GM12865 (cell line): ENCODE data around the gene UBE2J1.
A peak's percentile ranks its signal among the peaks of the same experiment; 100 is the strongest.

ENCODE experiments used
- DNase-seq: peaks from one replicate; pipeline ENCODE4 v3.0.0; 2010; ENCODE audit warnings: low read depth
- H3K4me3 ChIP-seq: 2 replicates; pipeline ENCODE4 v1.5.1; 2011; ENCODE audit warnings: mild to moderate bottlenecking, low read depth, low read length, control low read depth
- TF ChIP-seq, protein P1 (sequence below): IDR thresholded peaks from 2 replicates; pipeline ENCODE4 v1.5.1; 2011; ENCODE audit warnings: low read length, control low read depth, low read depth, inconsistent platforms; ENCODE audit not compliant: insufficient read depth; ENCODE audit errors: missing control alignments

The UBE2J1 gene

DNA sequence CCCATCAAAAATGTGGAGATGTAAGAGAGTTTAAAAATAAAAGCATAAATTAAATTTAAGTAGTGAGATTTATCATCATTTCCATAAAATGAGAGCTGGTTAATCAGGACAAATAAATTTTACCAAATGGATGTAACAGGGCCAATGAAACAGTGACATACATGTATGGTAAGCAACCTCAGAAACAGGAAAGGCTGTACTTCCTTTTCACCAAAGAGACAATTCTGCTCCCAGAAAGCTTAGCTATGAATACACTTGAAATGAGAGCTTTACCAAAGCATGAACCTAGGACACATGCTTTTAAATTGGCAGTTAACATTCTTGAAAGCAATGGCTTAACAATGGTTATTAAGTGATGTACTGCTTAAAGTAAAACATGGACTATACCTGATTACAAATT, 12.1 kb upstream of the UBE2J1 start:
- DNase-seq, result peak; percentile 35
- H3K4me3 ChIP-seq, result no peak overlapping the region
- TF ChIP-seq, protein P1, sequence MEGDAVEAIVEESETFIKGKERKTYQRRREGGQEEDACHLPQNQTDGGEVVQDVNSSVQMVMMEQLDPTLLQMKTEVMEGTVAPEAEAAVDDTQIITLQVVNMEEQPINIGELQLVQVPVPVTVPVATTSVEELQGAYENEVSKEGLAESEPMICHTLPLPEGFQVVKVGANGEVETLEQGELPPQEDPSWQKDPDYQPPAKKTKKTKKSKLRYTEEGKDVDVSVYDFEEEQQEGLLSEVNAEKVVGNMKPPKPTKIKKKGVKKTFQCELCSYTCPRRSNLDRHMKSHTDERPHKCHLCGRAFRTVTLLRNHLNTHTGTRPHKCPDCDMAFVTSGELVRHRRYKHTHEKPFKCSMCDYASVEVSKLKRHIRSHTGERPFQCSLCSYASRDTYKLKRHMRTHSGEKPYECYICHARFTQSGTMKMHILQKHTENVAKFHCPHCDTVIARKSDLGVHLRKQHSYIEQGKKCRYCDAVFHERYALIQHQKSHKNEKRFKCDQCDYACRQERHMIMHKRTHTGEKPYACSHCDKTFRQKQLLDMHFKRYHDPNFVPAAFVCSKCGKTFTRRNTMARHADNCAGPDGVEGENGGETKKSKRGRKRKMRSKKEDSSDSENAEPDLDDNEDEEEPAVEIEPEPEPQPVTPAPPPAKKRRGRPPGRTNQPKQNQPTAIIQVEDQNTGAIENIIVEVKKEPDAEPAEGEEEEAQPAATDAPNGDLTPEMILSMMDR, result no peak

DNA sequence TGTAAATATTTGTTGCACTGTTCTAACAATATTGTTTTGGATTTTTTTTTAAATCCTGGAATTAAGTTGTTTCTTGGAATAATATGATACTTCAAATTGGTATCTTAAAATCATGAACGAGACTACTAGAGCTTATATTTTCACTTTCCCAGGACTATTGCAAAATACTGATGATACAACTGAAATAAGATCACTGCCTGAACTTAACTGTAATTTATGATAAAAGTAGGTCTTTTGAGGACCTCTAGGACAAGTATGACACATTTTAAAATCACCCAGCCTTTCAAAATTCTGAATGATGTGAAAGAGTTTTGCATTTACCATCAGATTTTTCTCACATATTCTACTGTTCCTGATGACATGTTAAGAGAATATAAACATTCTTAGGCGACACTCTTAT, 8.6 kb upstream of the UBE2J1 start:
- DNase-seq, result no peak
- peak overlapping the region; percentile 58 for H3K4me3 ChIP-seq
- TF ChIP-seq, protein P1, result no peak

DNA sequence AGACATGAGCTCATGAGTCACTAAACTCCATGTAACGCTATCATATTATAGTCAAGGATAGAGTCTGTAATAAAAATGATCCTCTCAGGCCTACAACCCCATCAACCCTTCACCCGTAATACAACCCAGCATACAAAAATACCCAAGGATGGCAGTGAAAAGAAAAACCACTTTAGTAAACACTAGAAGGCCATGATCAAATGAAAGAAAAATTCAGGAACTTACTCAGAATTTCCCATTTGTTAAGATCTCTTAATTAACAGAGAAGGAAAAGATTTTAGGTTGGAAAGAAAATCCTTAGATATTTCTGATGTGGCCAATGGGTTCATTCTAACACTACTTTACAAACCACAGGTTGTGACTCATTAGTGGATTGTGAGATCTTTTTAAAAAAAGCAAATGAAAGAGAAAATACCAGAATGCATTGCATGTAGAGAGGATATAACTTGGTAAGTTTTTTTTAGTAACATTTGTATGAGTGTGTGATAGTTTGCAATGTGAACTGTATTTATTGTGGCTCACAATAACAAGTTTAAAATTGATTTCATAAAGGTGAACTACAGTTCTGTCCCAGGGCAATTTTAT, 8.0 kb upstream of the UBE2J1 start:
- TF ChIP-seq, protein P1, result no peak
- H3K4me3 ChIP-seq, result peak overlapping the region; percentile 58
- DNase-seq, result peak; percentile 74

DNA sequence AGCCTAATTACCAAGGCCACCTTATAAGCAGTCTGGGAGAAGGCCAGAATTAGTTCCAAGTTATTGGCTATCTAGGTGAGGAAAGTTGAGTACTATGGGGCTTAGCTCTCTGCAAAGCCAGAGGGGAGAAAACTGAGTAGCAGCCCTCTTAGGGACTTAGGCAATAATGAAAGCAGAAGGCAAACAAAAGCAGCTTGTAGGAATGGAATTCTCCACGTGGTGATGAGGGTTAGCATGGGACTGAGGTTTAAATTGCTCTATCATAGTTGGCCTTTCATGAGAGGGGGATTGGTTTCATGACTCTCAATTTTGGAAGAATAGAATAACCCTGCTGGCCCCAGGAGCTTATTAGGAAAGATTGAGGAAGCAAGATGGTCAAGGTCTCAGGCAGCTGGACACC, 7.0 kb upstream of the UBE2J1 start:
- TF ChIP-seq, protein P1, result no peak
- DNase-seq, result peak; percentile 29
- H3K4me3 ChIP-seq, result peak overlapping the region; percentile 58

DNA sequence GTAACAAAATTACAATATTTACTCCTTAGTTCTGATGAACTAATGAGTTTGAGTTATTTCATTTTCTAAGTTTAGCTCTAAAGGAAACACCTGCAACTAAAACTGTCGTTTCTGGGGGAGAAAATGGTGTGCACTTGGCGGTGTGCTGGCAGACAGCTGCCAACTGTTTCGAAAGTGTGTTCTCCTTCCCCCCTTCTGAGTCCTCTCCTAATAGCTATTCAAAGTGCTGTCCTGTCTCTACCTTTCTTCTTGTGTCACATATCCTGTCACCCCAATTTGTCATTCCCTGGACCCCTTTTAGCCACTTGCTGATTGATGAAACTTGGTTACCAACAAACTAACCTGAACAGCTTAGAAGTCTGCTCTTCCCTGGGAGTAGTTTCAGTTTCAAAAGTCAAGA, 4.9 kb upstream of the UBE2J1 start:
- DNase-seq, result peak; percentile 94
- peak overlapping the region; percentile 58 for H3K4me3 ChIP-seq
- TF ChIP-seq, protein P1, result no peak

DNA sequence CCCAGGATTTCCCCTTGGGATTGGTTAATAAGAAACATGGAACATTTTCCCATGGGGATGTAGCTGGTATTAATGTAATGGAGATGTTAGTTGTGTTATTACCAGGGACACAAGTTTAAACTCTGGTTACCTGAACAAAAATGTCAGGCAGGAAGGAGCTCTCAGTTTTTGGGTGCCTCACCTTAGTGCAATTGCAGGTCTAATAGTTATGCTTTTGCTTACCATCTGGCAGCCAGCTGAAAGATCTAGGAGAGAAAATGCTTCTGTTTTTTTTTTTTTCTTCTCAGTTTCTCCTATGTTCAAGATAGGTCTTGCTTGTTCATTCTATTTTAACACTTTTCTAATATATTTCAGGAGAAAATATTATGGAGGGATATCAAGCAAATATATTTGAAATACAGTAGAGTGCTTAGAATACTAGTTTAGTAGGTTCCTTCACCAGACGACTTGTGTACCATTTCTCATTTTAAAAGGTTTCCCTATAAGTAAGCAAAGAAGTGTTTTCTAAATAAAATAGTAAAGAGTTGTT, 4.2 kb upstream of the UBE2J1 start:
- H3K4me3 ChIP-seq, result peak overlapping the region; percentile 58
- peak; percentile 73 for DNase-seq
- TF ChIP-seq, protein P1, result no peak
